Prostate gland (tissue), 2 donors: ENCODE data around the gene PSMD13. TPM values are rescaled to one million over a fixed set of nuclear protein-coding genes. Genes with fewer than 3 reads are reported as not detected.

Experiments used
- DNase-seq: peaks from one replicate; pipeline ENCODE4 v3.0.0-alpha.2; 2019; ENCODE audit warnings: low spot score
- H3K27ac ChIP-seq, 2 donors: fragments of 200-600 bp; sonication (generic); 2 replicates each; pipeline ENCODE4 v1.5.1; 2017 to 2019
- H3K27me3 ChIP-seq: fragments of 200-600 bp; sonication (generic); replicated peaks from 2 replicates; pipeline ENCODE4 v1.5.1; 2019; ENCODE audit not compliant: insufficient read depth
- H3K36me3 ChIP-seq, 2 donors: fragments of 200-600 bp; sonication (generic); 1 replicate in 1 of 2; 2 replicates in 1 of 2; pipeline versions ENCODE4 v1.5.1 to v1.8.1; 2017 to 2019
- H3K4me1 ChIP-seq: fragments of 200-600 bp; sonication (generic); replicated peaks from 2 replicates; pipeline ENCODE4 v1.5.1; 2019
- H3K4me3 ChIP-seq, 2 donors: fragments of 200-600 bp; sonication (generic); 2 replicates each; pipeline ENCODE4 v1.5.1; 2017 to 2019
- H3K9me3 ChIP-seq: fragments of 200-600 bp; sonication (generic); 2 replicates; pipeline ENCODE4 v1.5.1; 2017
- CTCF ChIP-seq, 4 experiments: fragments of 200-600 bp in 2 of 4; fragments of 450-650 bp in 2 of 4; sonication (generic) in 2 of 4; IDR thresholded peaks; 1 replicate in 3 of 4; 2 replicates in 1 of 4; pipeline ENCODE4 v1.5.1; 2016 to 2019; ENCODE audit warnings: antibody characterized with exemption in 4 of 4, mild to moderate bottlenecking in 2 of 4, moderate library complexity in 2 of 4
- POLR2A ChIP-seq: fragments of 450-650 bp; IDR thresholded peaks from one replicate; pipeline ENCODE4 v1.6.1; 2016; ENCODE audit warnings: antibody characterized with exemption, mild to moderate bottlenecking
- POLR2AphosphoS5 ChIP-seq: sonication (generic); formaldehyde crosslinking; IDR thresholded peaks from one replicate; pipeline ENCODE4 v1.6.1; 2017; ENCODE audit warnings: antibody characterized with exemption
- WGBS: methylation state at CpG from one replicate; pipeline ENCODE4 v1.1.5; 2018; 5-methylcytosine and 5-hydroxymethylcytosine counted together
- intact Hi-C: fragments of 100-400 bp; cut with DNase I; formaldehyde crosslinking; loops from one replicate; pipeline ENCODE4 v1.14.2; 2022
- total RNA-seq, 2 donors: library from RNA; depleted of rRNA; stranded (reverse); fragments of >200 nt; gene quantifications; one replicate each; pipeline ENCODE4 v1.1.0, GENCODE V29; 2016

The PSMD13 gene
- total RNA-seq, 2 donors from 2014 or later: 87.4 to 129 TPM

GRCh38 chr11:287821-288477 lies 51.2 kb downstream of the PSMD13 start:
- Histone ChIP-seq H3K4me1 (no peaks in the 10 kb centered on the region), H3K36me3 (no peaks in the 10 kb centered on the region), H3K27ac (peak overlapping the region; percentile 60 to 62), H3K27me3 (peaks cover 1% of the 10 kb centered on the region), H3K9me3 (no peaks in the 10 kb centered on the region), H3K4me3 (peak overlapping the region; percentile 63 to 64)
- TF ChIP-seq CTCF (IDR thresholded peaks at IDR 0.05) (no peak), POLR2AphosphoS5 (no peak), POLR2A (no peak)
- intact Hi-C loops: no loop called here
- 25% methylated on average over 41 of the region's 41 CpGs for WGBS
- no peak for DNase-seq

DNA sequence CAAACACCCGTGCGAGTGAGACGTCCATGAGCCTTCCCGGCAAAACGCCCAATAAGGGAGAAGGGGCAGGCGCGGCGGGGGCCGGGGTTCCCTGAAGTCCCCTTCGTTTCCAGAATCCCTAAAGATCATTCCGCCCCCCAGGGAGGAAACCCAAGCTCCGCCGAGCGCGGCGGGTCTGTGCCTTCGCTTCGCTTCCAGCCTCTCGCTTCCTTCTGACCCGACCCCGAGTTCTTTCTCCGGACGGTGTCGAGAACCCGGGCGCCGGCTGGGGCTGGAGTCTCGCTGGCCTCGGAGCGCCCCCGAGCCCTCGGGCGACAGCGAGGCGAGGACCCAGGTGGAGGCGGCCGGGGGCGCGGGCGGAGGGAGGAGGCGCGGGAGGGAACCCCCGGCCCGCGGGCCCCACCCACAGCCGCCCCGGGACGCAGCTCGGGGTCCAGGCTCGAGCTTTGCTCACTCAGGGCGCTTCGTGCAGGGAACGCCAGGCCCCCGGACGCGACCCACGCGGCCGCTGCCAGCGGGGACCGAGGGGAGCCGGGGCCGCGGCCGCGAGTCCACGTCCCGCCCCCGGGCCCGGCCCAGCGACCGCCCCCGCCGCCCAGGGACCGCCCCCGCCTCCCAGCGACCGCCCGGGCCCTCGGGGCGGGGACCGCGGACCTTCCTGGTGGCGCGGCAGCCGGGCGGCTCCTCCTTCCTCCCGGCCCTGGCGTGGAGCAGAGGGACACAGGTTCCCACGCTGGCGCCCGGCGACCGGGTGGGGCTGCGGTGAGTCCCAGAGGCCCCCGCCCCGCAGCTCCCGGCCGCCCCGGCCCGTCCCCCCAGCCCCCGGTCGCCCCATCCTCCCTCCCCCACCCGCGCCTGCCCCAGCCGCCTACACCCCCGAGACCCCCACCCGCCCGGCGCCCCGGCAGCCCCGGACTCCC lies 52.0 kb downstream of the PSMD13 start, which contains the start of gene PGGHG:
Gene PGGHG, plus strand, starts transcription at position 649 of the 920 bp plus-strand sequence. CDS start 691 bp downstream, outside the sequence.
- under 1% methylated on average over 20 of the region's 112 CpGs for WGBS
- intact Hi-C loops: no loop called here
- no peaks in the 10 kb centered on the region for H3K4me1 ChIP-seq

DNA sequence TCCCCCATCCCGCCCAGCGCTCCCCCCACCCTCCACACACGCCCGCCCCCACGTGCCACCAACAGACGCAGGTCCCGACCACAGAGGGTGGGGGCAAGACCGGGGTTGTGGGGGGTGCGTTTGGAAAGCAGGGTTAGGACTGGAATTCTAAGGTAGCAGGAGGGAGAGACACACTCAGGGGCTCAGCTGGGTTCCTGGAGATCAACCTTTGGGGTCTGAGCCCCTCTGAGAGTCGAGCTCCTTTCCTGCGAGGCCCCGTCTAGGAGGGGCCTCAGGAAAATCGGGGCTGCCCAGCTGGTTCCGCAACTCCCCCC lies 52.6 kb downstream of the PSMD13 start:
- WGBS: 16% methylated on average over 12 of the region's 14 CpGs
- intact Hi-C loops: no loop called here
- H3K36me3 ChIP-seq: no peaks in the 10 kb centered on the region
- TF ChIP-seq POLR2A (no peak), POLR2AphosphoS5 (no peak), CTCF (IDR thresholded peaks at IDR 0.05) (no peak)
- H3K4me1 ChIP-seq: no peaks in the 10 kb centered on the region
- no peaks in the 10 kb centered on the region for H3K27me3 ChIP-seq
- H3K9me3 ChIP-seq: no peaks in the 10 kb centered on the region
- peak overlapping the region; percentile 63 to 64 for H3K4me3 ChIP-seq
- DNase-seq: no peak
- H3K27ac ChIP-seq: peak overlapping the region; percentile 42 to 62

More for the DNA sequence above, 52.0 kb downstream of the PSMD13 start, which contains the start of gene PGGHG:
- TF ChIP-seq POLR2AphosphoS5: no peak
- TF ChIP-seq CTCF (IDR thresholded peaks at IDR 0.05): no peak
- TF ChIP-seq POLR2A: no peak
- H3K9me3 ChIP-seq: no peaks in the 10 kb centered on the region
- H3K36me3 ChIP-seq: no peaks in the 10 kb centered on the region
- H3K27me3 ChIP-seq: no peaks in the 10 kb centered on the region
- peak within 1 kb of the TSS; percentile 63 to 64 for H3K4me3 ChIP-seq
- H3K27ac ChIP-seq: peak within 1 kb of the TSS; percentile 60 to 62
- peak; percentile 55 for DNase-seq

- 84% methylated on average over 48 of the region's 48 CpGs for WGBS
- Histone ChIP-seq H3K27ac (peak overlapping the region in 1 of 2 donors; percentile 62), H3K27me3 (no peaks in the 10 kb centered on the region), H3K4me1 (no peaks in the 10 kb centered on the region), H3K4me3 (peak overlapping the region in 1 of 2 donors; percentile 63), H3K36me3 (no peaks in the 10 kb centered on the region), H3K9me3 (no peaks in the 10 kb centered on the region)
- DNase-seq: no peak
- intact Hi-C loops: no loop called here
- TF ChIP-seq POLR2A (no peak), POLR2AphosphoS5 (no peak)
Observed at GRCh38 chr11:289712-290620, 53.2 kb downstream of the PSMD13 start.
